Ecto neural progenitor cell (in vitro differentiated cells): ENCODE results near the gene IMP4.

ENCODE experiments used
- DNase-seq: peaks from one replicate; pipeline ENCODE4 v3.0.0-alpha.2; 2018; ENCODE audit warnings: low spot score

The IMP4 gene

GRCh38 chr2:130357864-130358263, 15.2 kb downstream of the IMP4 start:
- DNase-seq: no peak

- DNase-seq: no peak
These were observed 16.0 kb downstream of the IMP4 start for GRCh38 chr2:130358420-130359350.

DNA sequence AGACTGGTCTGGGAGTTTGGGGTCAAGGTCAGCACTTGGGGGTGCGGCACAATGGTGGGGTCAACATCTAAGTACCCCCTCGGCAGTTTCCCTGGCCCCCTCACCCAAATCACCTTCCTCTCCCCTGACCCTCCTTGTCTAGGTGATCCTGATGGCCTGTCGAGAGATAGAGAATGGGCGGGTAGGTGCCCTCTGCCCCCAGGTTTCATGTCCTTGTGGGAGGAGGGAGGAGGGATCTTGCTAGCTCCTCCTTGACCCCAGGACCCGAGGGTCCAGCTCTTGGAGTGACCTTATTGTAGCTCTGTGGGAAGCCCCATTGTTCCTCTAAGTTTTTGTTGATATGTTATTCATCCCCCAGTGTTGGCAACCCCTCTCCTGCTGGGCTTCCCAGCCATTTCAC, 16.8 kb downstream of the IMP4 start:
- DNase-seq: no peak

- no peak for DNase-seq
These were observed 20.8 kb downstream of the IMP4 start for GRCh38 chr2:130363479-130363878.

GRCh38 chr2:130365075-130365474, 22.4 kb downstream of the IMP4 start:
- DNase-seq: no peak

- DNase-seq: no peak
These were observed 23.3 kb downstream of the IMP4 start for GRCh38 chr2:130365963-130366362.

DNA sequence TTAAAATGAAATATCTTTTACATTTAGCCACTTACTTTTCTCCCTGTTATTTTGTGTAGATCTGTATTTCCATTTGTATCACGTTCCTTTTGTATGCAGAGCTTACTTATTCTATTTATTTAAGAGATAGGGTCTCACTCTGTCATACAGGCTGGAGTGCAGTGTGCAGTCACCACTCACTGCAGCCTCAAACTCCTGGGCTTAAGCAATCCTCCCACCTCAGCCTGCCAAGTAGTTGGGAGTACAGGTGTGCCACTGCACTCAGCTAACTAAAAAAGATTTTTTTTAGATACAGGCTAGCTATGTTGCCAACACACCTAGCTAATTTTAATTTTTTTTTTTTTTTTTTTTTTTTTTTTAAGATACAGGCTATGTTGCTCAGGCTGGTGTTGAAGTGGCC, 24.0 kb downstream of the IMP4 start:
- DNase-seq: no peak

GRCh38 chr2:130368786-130369185, 26.1 kb downstream of the IMP4 start:
- DNase-seq: no peak

- DNase-seq: no peak
These were observed 26.7 kb downstream of the IMP4 start for GRCh38 chr2:130369311-130369964.

- DNase-seq: no peak
These were observed 27.3 kb downstream of the IMP4 start for GRCh38 chr2:130369965-130370341.

DNA sequence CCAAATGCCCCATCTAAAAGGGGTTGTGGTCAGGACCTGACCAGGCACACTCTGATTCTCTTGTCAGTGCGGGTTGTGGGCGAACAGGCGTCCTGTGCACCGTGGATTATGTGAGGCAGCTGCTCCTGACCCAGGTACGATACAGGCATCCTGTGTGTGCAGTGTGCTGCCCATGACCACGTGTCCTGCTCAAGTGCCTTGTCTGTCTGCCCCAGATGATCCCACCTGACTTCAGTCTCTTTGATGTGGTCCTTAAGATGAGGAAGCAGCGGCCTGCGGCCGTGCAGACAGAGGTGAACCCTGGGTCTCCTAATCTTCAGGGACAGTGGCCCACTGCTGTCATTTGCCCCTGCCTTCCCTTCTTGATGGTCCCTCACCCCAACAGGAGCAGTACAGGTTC, 27.8 kb downstream of the IMP4 start:
- DNase-seq: no peak

GRCh38 chr2:130371723-130372054, 29.0 kb downstream of the IMP4 start:
- no peak for DNase-seq

GRCh38 chr2:130372055-130372832, 29.5 kb downstream of the IMP4 start:
- DNase-seq: peak; percentile 96

- no peak for DNase-seq
These were observed 30.4 kb downstream of the IMP4 start for GRCh38 chr2:130372833-130373807.

DNA sequence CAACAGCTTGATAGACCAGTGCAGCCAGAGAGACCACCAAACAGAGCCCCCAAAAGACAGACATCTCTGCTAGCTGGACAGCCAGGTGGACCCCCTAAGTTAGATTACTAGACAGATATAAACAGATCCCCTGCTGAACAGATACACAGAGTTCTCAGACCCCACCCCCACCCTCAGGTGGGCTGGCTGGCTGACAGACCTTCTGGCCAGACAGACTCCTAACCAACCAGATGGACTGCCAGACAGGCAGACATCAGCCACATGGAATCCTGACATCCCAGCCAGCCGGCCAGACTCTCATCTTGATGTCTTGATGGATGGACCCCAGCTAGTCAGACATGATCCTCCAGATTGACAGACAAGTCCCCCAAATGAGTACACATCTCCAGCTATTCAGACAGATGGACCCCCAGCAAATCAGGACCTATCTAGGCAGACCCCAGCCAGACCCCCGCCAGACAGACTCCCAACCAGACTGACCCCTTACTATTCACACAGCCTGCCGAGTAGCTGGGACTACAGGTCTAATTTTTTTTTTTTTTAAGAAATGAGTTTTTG, 31.2 kb downstream of the IMP4 start:
- DNase-seq: no peak

DNA sequence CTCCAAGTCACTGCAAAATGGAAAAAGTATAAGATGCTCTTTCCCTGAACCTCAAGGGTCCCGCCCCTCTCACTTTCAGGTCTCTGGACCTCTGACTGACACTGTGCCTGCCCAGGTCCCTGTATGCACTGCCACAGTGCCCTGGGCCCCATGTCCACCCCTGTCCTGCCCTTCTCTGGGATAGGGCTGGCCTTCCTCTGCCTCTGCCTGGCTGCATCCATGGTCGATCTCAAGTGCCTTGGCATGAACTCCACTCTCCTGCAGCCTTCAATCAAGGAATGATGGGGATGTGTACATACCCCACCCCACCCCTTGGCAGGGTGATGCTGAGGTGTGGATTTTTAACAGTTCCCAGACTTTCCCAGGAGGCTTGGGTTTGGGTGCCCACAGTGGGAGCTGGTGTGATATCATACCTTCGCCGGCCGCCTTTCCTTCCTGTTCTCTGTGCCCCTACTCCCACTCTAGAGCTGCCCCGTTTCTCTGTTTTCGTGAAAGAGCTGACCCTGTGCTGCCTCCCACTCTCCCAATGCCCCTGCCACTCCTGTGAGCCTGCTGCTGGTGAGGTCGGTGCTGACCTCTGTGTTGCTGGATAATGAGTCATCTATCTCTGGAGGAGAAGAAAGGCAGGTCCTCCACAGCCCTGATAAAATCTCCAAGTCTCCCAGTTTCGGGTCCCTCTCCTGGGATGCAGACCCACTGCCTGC, 32.0 kb downstream of the IMP4 start:
- DNase-seq: no peak

- DNase-seq: no peak
These were observed 32.9 kb downstream of the IMP4 start for GRCh38 chr2:130375291-130376266.

DNA sequence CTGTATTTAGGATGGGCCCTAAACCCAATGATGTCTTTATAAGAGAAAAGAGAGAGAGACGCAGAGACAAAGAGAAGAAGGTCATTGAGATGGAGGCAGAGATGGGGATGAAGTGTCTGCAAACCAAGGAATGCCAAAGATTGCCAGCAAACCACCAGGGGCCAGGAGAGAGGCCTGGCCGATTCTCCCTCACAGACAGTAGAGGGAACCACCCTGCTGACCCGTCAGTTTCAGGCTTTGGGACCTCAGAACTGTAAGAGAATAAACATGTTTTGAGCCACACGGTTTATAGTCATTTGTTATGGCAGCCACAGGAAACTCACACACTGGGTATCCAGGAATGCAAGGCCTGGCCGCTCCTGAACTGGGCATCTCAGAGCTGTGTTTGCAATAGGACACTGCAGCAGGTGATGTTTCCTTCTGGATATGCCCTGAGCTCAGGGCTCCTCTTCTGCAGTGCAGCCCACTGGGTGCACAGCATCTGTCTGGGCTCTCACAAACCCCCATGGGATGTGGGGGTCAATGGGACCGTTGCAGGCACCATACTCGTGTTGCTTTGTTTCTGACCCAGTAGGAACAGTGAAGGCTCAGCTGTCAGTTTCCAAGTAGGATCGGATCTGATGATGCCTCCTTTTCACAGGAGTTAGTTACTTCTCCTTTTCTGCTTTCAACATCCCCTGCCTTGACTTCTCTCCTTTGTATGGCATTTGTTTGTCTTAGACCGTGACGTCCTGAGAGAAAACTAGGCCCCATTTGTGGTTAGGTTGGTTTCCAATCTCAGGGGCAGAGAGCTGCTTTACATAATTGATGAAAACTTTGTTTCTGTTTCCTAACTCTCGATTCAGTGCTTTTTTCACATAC, 34.0 kb downstream of the IMP4 start:
- DNase-seq: no peak
